ENCODE results near the gene SMAGP.

The SMAGP gene

DNA sequence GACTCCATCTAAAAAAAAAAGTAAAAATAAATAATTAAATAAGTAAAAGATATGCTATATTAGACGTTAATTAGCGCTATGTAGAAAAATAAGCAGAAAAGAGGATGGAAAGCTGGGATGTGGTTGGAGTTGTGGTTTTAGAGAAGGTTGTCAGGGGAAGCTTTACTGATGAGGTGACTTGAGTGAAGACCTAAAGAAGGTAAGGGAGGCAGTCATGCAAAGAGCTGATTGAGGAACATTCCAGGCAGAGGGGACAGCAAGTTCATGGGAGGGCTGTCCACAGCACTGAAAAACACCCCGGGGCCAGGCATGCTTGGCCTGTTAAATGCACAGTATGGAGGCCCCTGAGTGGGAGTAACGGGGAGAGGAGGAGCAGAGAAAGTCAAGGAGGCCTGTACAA lies 15.7 kb downstream of the SMAGP start:
- DNase-seq (ENCODE audit: low read depth, low spot score), result no peak
- H3K4me3 ChIP-seq (ENCODE audit: low read depth, low read length), result no peak overlapping the region
- in situ Hi-C loops (cut with HindIII; ENCODE audit: low sequenced_read_pairs), result no loop called here
- TF ChIP-seq, protein P1, sequence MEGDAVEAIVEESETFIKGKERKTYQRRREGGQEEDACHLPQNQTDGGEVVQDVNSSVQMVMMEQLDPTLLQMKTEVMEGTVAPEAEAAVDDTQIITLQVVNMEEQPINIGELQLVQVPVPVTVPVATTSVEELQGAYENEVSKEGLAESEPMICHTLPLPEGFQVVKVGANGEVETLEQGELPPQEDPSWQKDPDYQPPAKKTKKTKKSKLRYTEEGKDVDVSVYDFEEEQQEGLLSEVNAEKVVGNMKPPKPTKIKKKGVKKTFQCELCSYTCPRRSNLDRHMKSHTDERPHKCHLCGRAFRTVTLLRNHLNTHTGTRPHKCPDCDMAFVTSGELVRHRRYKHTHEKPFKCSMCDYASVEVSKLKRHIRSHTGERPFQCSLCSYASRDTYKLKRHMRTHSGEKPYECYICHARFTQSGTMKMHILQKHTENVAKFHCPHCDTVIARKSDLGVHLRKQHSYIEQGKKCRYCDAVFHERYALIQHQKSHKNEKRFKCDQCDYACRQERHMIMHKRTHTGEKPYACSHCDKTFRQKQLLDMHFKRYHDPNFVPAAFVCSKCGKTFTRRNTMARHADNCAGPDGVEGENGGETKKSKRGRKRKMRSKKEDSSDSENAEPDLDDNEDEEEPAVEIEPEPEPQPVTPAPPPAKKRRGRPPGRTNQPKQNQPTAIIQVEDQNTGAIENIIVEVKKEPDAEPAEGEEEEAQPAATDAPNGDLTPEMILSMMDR (IDR thresholded peaks at IDR 0.05; ENCODE audit: low read depth, low read length), result no peak

DNA sequence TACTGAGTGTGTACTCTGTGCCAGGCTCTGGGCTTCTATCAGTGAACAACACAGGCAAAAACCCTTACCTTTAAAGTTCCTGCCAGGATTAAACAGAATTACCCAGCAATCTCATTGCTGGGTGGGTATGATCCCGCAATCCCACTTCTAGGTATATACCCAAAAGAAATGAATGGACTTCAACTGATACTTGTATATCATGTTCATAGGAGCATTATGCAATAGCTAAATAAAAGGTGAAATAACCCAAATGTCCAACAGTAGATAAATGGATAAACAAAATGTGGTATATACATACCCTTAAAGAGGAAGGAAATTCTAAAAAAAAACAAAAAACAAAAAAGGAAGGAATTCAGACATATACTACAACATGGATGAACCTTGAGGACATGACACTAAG lies 16.9 kb downstream of the SMAGP start:
- no peak overlapping the region for H3K4me3 ChIP-seq (ENCODE audit: low read depth, low read length)
- TF ChIP-seq, protein P1 (IDR thresholded peaks at IDR 0.05; ENCODE audit: low read depth, low read length), result no peak
- in situ Hi-C loops (cut with HindIII; ENCODE audit: low sequenced_read_pairs), result no loop called here
- DNase-seq (ENCODE audit: low read depth, low spot score), result no peak

GRCh38 chr12:51247523-51248206 lies 22.6 kb downstream of the SMAGP start:
- no peak overlapping the region for H3K4me3 ChIP-seq (ENCODE audit: low read depth, low read length)
- TF ChIP-seq, protein P1 (IDR thresholded peaks at IDR 0.05; ENCODE audit: low read depth, low read length), result no peak
- DNase-seq (ENCODE audit: low read depth, low spot score), result no peak
- in situ Hi-C loops (cut with HindIII; ENCODE audit: low sequenced_read_pairs), result no loop called here

- TF ChIP-seq, protein P1 (IDR thresholded peaks at IDR 0.05; ENCODE audit: low read depth, low read length), result no peak
- in situ Hi-C loops (cut with HindIII; ENCODE audit: low sequenced_read_pairs), result no loop called here
- DNase-seq (ENCODE audit: low read depth, low spot score), result no peak
- no peak overlapping the region for H3K4me3 ChIP-seq (ENCODE audit: low read depth, low read length)
Measured at GRCh38 chr12:51246254-51246853, 23.9 kb downstream of the SMAGP start.

- in situ Hi-C loops (cut with HindIII; ENCODE audit: low sequenced_read_pairs), result no loop called here
- TF ChIP-seq, protein P1 (IDR thresholded peaks at IDR 0.05; ENCODE audit: low read depth, low read length), result no peak
- no peak overlapping the region for H3K4me3 ChIP-seq (ENCODE audit: low read depth, low read length)
- no peak for DNase-seq (ENCODE audit: low read depth, low spot score)
Measured at GRCh38 chr12:51245476-51246253, 24.6 kb downstream of the SMAGP start.

- TF ChIP-seq, protein P1 (IDR thresholded peaks at IDR 0.05; ENCODE audit: low read depth, low read length), result no peak
- H3K4me3 ChIP-seq (ENCODE audit: low read depth, low read length), result no peak overlapping the region
- no peak for DNase-seq (ENCODE audit: low read depth, low spot score)
- in situ Hi-C loops (cut with HindIII; ENCODE audit: low sequenced_read_pairs), result no loop called here
Measured at GRCh38 chr12:51244269-51244668, 25.9 kb downstream of the SMAGP start.

Data from astrocyte of the spinal cord (primary cell).